AG09309 (cell line): ENCODE data around the gene C19orf47.

Source experiments
- DNase-seq: peaks from one replicate; pipeline ENCODE4 v3.0.0-alpha.2; 2010; ENCODE audit warnings: low read depth
- H3K4me3 ChIP-seq: 2 replicates; pipeline ENCODE4 v1.5.1; 2011; ENCODE audit warnings: mild to moderate bottlenecking, low read depth, low read length, moderate library complexity; ENCODE audit not compliant: control insufficient read depth
- TF ChIP-seq, protein P1 (sequence below): IDR thresholded peaks from 2 replicates; pipeline ENCODE4 v1.5.1; 2011; ENCODE audit warnings: mild to moderate bottlenecking, low read depth, low read length, inconsistent platforms; ENCODE audit not compliant: insufficient read depth, control insufficient read depth; ENCODE audit errors: missing control alignments

The C19orf47 gene

DNA sequence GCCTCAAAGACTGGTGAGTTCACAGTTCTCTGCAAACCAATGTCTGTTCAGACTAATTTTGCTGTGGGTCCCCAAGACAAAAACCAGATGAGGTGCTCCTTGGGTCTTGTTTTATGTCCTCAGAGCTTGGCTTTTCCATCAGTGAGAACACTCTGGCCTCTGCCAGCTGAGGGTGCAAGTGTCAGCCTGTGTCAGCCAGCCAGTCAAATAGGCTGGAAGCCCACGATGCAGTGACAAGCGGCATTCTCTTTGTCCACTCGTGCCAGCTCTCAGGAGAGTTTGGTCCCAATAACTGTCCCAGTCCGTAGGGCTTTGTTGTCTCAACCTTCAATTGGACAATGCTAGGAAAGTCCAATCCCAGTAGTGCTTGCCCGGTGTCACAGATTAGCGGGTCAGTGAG lies 53.6 kb downstream of the C19orf47 start:
- H3K4me3 ChIP-seq, result no peak overlapping the region
- TF ChIP-seq, protein P1, sequence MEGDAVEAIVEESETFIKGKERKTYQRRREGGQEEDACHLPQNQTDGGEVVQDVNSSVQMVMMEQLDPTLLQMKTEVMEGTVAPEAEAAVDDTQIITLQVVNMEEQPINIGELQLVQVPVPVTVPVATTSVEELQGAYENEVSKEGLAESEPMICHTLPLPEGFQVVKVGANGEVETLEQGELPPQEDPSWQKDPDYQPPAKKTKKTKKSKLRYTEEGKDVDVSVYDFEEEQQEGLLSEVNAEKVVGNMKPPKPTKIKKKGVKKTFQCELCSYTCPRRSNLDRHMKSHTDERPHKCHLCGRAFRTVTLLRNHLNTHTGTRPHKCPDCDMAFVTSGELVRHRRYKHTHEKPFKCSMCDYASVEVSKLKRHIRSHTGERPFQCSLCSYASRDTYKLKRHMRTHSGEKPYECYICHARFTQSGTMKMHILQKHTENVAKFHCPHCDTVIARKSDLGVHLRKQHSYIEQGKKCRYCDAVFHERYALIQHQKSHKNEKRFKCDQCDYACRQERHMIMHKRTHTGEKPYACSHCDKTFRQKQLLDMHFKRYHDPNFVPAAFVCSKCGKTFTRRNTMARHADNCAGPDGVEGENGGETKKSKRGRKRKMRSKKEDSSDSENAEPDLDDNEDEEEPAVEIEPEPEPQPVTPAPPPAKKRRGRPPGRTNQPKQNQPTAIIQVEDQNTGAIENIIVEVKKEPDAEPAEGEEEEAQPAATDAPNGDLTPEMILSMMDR, result no peak
- no peak for DNase-seq

DNA sequence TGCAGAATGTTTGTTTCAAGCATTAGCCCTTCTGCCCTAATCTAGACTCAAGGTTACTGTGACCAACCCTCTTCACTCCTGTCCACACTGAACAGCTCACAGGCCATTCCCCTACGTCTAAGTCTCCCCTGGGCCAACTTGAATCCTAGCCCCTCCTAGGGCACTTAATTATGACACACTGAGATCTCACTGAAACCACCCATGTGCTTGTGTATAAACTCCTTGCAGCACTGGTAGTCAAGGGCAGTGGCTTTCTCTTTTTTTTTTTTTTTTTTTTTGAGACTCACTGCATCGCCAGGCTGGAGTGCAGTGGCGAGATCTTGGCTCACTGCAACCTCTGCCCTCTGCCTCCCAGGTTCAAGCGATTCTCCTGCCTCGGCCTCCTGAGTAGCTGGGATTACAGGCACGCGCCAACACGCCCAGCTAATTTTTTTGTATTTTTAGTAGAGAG lies 61.2 kb downstream of the C19orf47 start:
- DNase-seq, result no peak
- TF ChIP-seq, protein P1, result no peak
- no peak overlapping the region for H3K4me3 ChIP-seq

DNA sequence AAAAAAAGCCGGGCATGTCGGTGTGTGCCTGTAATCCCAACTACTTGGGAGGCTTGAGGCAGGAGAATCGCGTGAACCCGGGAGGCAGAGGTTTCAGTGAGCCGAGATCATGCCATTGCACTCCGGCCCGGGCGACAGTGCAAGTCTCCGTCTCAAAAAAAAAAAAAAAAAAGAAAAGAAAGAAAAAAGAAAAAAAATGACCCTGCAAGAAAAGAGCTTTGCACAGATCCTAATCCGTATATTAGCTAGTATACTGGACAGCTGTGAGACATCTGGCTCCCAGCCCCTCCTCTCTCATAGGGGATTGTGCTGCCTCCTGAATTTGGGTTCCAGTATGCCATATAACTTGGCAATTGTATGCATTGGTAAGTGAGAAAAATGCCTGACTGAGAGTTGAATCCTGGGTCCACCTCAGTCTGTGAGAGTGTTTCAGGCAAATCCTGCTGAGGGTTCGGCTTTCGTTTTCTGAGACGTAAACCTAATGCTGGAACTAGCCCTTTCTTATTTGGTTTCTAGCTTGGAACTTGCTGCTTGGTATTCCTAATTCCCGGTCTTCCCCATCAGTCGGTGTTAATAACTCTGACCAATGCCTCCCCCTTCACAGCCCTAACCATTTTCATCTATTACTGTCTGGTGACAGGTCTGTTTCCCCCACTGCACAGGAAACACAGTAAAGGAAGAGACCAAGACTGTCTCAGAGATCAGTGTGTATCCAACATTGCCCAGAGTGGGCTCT lies 61.8 kb downstream of the C19orf47 start:
- no peak overlapping the region for H3K4me3 ChIP-seq
- no peak for DNase-seq
- TF ChIP-seq, protein P1, result no peak

DNA sequence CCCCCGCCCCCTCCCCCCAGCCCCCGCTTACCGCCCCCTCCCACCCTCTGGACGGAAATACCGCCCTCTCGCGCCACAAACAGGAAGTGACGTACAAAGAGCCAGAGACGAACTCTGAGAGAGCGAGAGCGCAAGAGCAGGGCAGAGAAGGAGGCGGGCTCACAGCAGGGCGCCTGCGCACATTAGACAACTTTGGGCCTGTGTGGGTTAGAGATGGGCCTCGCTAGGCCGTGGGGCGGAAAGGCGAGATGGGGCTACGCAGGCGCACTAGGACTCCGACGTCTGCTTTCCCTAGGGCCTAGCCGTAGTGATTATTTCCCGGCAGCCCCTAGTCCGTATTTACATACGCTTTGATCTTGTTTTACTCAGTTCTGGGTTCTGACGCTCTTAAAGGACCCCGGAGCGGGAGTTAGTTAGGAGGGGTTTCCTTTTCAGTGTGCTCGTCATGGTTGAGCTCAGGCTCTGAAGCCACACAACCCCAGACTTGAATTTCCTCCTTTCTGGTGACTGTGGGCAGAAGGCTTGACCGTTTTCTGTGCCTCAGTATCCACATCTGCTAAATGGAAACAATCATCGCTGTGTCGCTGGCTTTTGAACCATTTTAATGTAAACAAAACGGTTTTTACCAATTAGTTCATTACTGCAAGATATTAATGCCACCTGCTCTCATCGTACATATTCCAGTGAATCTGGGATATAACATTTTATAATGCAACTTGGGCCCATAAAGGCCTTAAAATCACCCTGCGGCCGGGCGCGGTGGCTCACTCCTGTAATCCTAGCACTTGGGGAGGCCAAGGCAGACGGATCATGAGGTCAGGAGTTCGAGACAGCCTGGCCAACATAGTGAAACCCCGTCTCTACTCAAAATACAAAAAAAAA lies 62.6 kb downstream of the C19orf47 start:
- H3K4me3 ChIP-seq, result peak overlapping the region; percentile 63
- TF ChIP-seq, protein P1, result no peak
- peak; percentile 97 for DNase-seq

DNA sequence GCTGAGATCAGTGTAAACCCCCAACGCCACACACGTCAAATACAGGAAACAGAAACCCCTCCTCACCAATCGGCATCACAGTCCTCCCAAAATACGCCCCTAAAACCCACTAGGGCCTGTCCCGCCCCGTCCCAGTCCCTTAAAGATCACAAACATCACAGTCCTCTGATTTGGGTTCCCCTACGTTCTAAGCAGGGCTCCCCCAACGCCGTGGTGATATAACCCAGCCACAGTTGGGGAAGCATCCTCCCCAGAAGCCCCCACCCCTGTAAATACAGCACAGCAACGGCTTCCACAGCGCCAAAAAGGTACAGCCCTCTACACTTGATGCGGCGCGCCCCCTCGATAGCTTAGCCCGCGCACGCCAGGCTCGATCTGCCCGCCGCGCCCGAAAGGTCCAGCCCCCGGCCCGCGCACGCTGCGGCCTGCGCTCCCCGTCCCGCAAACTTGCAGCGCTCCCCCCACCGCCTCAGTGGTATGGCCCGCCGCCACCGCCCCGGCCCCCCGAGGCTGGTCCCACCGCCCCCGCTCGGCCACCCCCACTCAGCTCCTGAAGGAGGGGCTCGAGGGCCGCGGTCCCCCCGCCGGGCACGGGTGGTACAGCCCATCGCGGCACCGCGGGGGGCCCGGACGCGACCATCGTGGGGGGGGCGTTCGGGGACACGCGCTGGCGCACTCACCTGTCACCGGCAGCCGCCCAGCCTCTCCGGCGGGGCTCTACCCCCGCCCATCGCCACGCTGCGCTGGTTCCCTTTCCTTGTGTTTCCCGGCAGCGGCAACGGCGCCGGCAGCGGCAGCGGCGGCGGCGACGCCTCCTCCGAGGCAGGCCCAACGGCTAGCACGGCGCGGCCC lies 63.5 kb downstream of the C19orf47 start, which contains the start of gene AKT2:
Gene AKT2 (minus strand): TSS at position 845 of the 852 bp plus-strand sequence. CDS start 20,078 bp downstream, outside the sequence.
- DNase-seq, result no peak
- TF ChIP-seq, protein P1, result no peak

DNA sequence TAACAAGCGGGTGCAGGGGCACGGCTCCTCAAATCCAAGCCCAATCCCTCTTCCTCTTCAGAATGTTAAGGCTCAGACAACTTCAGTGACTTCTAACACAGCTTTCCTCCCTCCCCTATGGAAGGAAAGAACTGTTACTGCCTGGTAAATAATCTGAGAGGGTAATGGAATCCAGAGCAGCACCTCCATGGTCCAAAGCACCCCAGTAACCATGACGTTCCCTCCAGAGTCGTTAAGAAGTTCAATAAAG lies 64.0 kb downstream of the C19orf47 start:
- peak overlapping the region; percentile 63 for H3K4me3 ChIP-seq
- TF ChIP-seq, protein P1, result no peak
- no peak for DNase-seq

More for the DNA sequence above, 63.5 kb downstream of the C19orf47 start, which contains the start of gene AKT2:
- peak within 1 kb of the TSS; percentile 63 for H3K4me3 ChIP-seq
